Stomach (tissue), 9 donors: ENCODE data around the gene NAGS. TPM values are rescaled to one million over a fixed set of nuclear protein-coding genes. Genes with fewer than 3 reads are reported as not detected.

Experiments used
- DNase-seq, 2 donors: peaks; one replicate each; pipeline versions ENCODE4 v3.0.0 to v3.0.0-alpha.2; 2013 to 2019
- H3K27ac ChIP-seq, 5 donors: fragments of 200-600 bp in 4 of 5; sonication (generic) in 4 of 5; one replicate each; pipeline ENCODE4 v1.5.1; 2013 to 2019; ENCODE audit warnings: mild to moderate bottlenecking in 1 of 5, moderate library complexity in 1 of 5
- H3K27me3 ChIP-seq, 3 donors: fragments of 200-600 bp; sonication (generic); one replicate each; pipeline ENCODE4 v1.5.1; 2017 to 2019; ENCODE audit warnings: mixed run types in 1 of 3
- H3K36me3 ChIP-seq, 4 donors: fragments of 200-600 bp; sonication (generic); 1 replicate in 3 of 4; 2 replicates in 1 of 4; pipeline ENCODE4 v1.5.1; 2016 to 2019
- H3K4me1 ChIP-seq, 4 donors: fragments of 200-600 bp; sonication (generic); one replicate each; pipeline ENCODE4 v1.5.1; 2016 to 2019
- H3K4me3 ChIP-seq, 4 donors: fragments of 200-600 bp; sonication (generic) in 3 of 4; one replicate each; pipeline ENCODE4 v1.5.1; 2016 to 2019; ENCODE audit warnings: mild to moderate bottlenecking in 1 of 4
- H3K9me3 ChIP-seq, 4 donors: fragments of 200-600 bp; sonication (generic); one replicate each; pipeline ENCODE4 v1.5.1; 2016 to 2019
- EP300 ChIP-seq: sonication (generic); formaldehyde crosslinking; IDR thresholded peaks from one replicate; pipeline ENCODE4 v1.6.1; 2017; ENCODE audit warnings: antibody characterized with exemption
- POLR2A ChIP-seq, 4 donors: fragments of 450-650 bp; IDR thresholded peaks; one replicate each; pipeline ENCODE4 v1.6.1; 2016; ENCODE audit warnings: antibody characterized with exemption in 4 of 4, control low read depth in 2 of 4, mild to moderate bottlenecking in 1 of 4, moderate library complexity in 1 of 4
- POLR2AphosphoS5 ChIP-seq, 3 donors: sonication (generic); formaldehyde crosslinking; IDR thresholded peaks; one replicate each; pipeline ENCODE4 v1.6.1; 2016; ENCODE audit warnings: antibody characterized with exemption in 3 of 3
- WGBS, 5 donors: extraction: QIAGEN DNeasy Blood & Tissue Kit in 3 of 5; methylation state at CpG; one replicate each; pipeline versions ENCODE4 v1.1.5 to v1.1.7; 2013 to 2018; 5-methylcytosine and 5-hydroxymethylcytosine counted together
- intact Hi-C: fragments of 100-400 bp; cut with DNase I; formaldehyde crosslinking; loops from one replicate; pipeline ENCODE4 v1.15.1; 2023; ENCODE audit warnings: low total_unique reads
- polyA plus RNA-seq, 3 donors: library from polyadenylated mRNA; stranded (reverse); fragments of 200-250 nt; gene quantifications; one replicate each; pipeline ENCODE4 v1.2.3, GENCODE V29; 2013
- total RNA-seq, 5 donors: library from RNA; depleted of rRNA; stranded (reverse); fragments of >200 nt; gene quantifications; one replicate each; pipeline versions ENCODE4 v1.1.0 to v1.2.3, GENCODE V29; 2014 to 2016
- TF ChIP-seq, protein P1 (sequence below), 7 experiments: fragments of 450-650 bp in 4 of 7; fragments of 200-600 bp in 3 of 7; sonication (generic) in 3 of 7; IDR thresholded peaks; one replicate each; pipeline ENCODE4 v1.5.1; 2016 to 2019; ENCODE audit warnings: antibody characterized with exemption in 7 of 7, control low read depth in 2 of 7, mild to moderate bottlenecking in 1 of 7
- donor health status: healthy with polysubstance abuse.
- donor health status: Bipolar disorder and iron deficiency.
- donor health status: healthy.

NAGS gene
- total and polyA plus RNA-seq, 8 donors, result 0.29 to 1.5 (median 0.93) TPM; not detected in 2

DNA sequence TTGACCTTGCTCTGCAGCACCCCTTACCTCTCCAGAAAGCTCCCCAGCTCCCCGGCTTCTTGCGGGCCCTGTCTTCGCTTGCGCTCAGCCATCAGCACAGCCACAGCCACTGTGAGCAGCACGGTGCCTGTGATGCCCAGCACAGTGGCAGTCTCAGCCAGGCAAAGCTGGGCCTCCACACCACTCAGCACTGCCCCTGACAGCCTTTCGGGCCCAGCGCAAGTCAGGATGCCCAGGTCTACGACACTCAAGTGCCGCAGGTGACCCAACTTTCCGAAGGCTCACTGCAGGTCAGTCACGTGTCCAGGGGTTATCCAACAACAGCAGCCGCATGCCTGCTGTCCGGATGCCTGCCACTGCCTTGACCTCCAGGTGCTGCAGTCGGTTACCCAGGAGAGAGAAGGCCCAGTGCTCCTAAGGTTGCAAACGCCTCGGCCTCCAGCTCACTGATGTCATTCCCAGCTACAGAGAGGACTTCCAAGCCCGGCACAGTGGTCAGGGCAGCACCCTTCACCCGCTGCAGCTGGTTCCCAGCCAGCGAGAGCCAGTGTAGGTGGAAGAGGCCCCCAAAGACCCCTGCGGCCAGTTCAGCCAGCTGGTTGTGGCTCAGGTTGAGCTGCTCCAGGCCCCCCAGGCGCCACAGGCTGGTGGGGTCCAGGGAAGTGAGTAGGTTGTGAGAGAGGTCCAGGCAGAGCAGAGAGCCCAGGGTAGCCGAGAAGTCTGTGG, 19.3 kb downstream of the NAGS start:
- Histone ChIP-seq H3K27ac (no peak overlapping the region), H3K4me1 (peaks cover 0 to 10% (median 0%) of the 10 kb centered on the region in 4 donors), H3K27me3 (no peaks in the 10 kb centered on the region), H3K36me3 (peaks cover 0 to 40% (median 40%) of the 10 kb centered on the region in 4 donors), H3K4me3 (no peak overlapping the region), H3K9me3 (no peaks in the 10 kb centered on the region)
- intact Hi-C loops, result no loop called here
- TF ChIP-seq EP300 (no peak), POLR2AphosphoS5 (IDR thresholded peaks at IDR 0.05) (no peak), POLR2A (IDR thresholded peaks at IDR 0.05) (no peak)
- TF ChIP-seq, protein P1, sequence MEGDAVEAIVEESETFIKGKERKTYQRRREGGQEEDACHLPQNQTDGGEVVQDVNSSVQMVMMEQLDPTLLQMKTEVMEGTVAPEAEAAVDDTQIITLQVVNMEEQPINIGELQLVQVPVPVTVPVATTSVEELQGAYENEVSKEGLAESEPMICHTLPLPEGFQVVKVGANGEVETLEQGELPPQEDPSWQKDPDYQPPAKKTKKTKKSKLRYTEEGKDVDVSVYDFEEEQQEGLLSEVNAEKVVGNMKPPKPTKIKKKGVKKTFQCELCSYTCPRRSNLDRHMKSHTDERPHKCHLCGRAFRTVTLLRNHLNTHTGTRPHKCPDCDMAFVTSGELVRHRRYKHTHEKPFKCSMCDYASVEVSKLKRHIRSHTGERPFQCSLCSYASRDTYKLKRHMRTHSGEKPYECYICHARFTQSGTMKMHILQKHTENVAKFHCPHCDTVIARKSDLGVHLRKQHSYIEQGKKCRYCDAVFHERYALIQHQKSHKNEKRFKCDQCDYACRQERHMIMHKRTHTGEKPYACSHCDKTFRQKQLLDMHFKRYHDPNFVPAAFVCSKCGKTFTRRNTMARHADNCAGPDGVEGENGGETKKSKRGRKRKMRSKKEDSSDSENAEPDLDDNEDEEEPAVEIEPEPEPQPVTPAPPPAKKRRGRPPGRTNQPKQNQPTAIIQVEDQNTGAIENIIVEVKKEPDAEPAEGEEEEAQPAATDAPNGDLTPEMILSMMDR (IDR thresholded peaks at IDR 0.05), result no peak
- no peak for DNase-seq
- WGBS, 5 donors, result 70 to 94% (median 81%) methylated on average over 12 to 22 of the region's 22 CpGs

DNA sequence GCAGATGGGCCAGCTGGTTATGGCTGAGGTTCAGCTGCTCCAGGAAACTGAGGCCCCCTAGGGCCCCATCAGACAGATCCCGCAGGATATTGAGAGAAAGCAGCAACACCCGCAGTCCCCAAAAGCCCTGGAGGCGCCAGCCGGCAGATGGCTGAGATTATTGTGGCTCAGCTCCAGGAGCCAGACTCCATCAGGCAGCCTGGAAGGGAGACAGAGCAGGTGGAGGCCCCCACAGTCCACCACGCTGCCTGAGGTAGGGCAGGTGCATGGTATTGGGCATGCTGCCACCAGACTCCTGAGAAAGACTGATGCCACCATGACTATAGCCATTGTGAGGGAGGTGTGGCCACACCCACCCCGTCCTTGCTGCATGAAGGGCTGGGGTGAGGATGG, 19.8 kb downstream of the NAGS start:
- intact Hi-C loops, result no loop called here
- H3K9me3 ChIP-seq, result no peaks in the 10 kb centered on the region
- TF ChIP-seq POLR2A (IDR thresholded peaks at IDR 0.05), result no peak
- TF ChIP-seq EP300, result no peak
- no peak for TF ChIP-seq POLR2AphosphoS5 (IDR thresholded peaks at IDR 0.05)
- TF ChIP-seq, protein P1 (IDR thresholded peaks at IDR 0.05), result no peak
- H3K4me1 ChIP-seq, result peaks cover 0 to 10% (median 0%) of the 10 kb centered on the region in 4 donors
- H3K27ac ChIP-seq, result no peak overlapping the region
- no peak for DNase-seq
- H3K4me3 ChIP-seq, result no peak overlapping the region
- peaks cover 0 to 45% (median 44%) of the 10 kb centered on the region in 4 donors for H3K36me3 ChIP-seq
- no peaks in the 10 kb centered on the region for H3K27me3 ChIP-seq
- 51 to 80% (median 60%) methylated on average over 1 to 6 of the region's 6 CpGs for WGBS, 5 donors

DNA sequence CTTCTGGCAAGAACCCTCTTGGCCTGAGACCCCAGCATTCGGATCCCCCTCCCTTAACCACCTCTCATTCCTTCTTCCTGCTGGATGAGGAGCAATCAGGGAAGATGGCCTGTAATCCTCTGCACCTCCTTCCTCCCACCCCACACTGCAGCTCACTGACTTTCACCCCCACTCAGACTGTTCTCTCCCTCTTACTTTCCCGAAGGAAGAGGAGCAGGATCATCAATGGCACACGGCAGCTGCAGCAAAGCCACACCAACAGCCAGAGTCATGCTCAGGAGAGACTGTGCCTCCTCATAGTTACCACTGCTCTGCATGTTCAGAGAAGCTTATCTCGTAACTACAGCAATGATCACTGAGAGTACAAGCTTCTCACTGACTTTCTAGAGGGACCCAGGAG, 20.4 kb downstream of the NAGS start:
- no peaks in the 10 kb centered on the region for H3K9me3 ChIP-seq
- TF ChIP-seq EP300, result no peak
- no peak for TF ChIP-seq POLR2A (IDR thresholded peaks at IDR 0.05)
- TF ChIP-seq, protein P1 (IDR thresholded peaks at IDR 0.05), result no peak
- no peak for TF ChIP-seq POLR2AphosphoS5 (IDR thresholded peaks at IDR 0.05)
- intact Hi-C loops, result no loop called here
- no peak overlapping the region for H3K4me3 ChIP-seq
- 83 to 90% (median 87%) methylated on average over 4 of the region's 4 CpGs for WGBS, 5 donors
- H3K27me3 ChIP-seq, result no peaks in the 10 kb centered on the region
- H3K4me1 ChIP-seq, result peaks cover 0 to 10% (median 0%) of the 10 kb centered on the region in 4 donors
- H3K27ac ChIP-seq, result no peak overlapping the region
- no peak for DNase-seq
- peaks cover 0 to 49% (median 48%) of the 10 kb centered on the region in 4 donors for H3K36me3 ChIP-seq

DNA sequence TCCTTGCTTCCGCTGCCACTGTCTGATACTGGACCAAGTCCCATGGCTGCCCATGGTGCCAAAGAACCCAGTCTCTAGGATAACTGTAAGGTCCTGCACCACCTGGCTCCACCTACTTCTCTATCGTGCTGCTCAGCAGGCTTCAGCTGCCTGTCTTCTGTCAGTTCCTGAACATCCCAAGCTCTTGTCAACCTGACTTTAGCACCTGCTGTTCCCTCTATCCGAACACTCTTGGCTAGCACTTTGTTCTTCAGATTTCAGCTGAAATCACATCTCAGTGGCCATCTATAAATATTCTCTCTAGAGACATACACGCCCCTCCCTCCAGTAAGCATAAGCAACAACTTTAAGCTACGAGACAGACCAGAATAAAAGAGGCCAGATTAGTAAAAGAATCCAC, 25.3 kb downstream of the NAGS start:
- Histone ChIP-seq H3K27me3 (no peaks in the 10 kb centered on the region), H3K36me3 (peaks cover 5 to 77% (median 63%) of the 10 kb centered on the region in 4 donors), H3K27ac (no peak overlapping the region), H3K4me1 (no peaks in the 10 kb centered on the region), H3K4me3 (no peak overlapping the region), H3K9me3 (no peaks in the 10 kb centered on the region)
- 75 to 89% (median 86%) methylated on average over 5 of the region's 5 CpGs for WGBS, 5 donors
- intact Hi-C loops, result no loop called here
- TF ChIP-seq EP300, result no peak
- no peak for DNase-seq

DNA sequence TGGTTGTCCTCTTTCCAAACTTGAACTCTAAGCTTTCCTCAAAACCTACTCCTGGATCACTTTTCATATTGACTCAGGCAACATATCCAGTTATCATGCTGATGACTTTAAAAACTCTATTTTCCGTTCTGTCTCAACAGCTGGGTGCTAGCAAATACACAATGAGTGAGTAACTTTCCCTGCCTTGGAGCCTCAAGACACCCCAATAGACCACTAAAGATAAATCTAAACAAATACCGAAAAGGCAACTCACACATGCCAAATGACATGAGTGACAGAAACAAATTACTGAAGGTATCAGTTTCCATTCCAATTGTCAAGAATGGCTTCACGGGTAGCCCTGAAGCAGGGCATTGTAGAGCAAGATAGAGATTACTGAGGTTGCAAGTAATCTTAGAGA, 26.1 kb downstream of the NAGS start:
- no peaks in the 10 kb centered on the region for H3K27me3 ChIP-seq
- WGBS, 5 donors, result 82 to 91% (median 85%) methylated on average over 3 of the region's 3 CpGs

More for the DNA sequence above, 26.1 kb downstream of the NAGS start:
- H3K9me3 ChIP-seq, result no peaks in the 10 kb centered on the region
- intact Hi-C loops, result no loop called here
- peaks cover 5 to 70% (median 60%) of the 10 kb centered on the region in 4 donors for H3K36me3 ChIP-seq
- H3K27ac ChIP-seq, result no peak overlapping the region
- no peak for TF ChIP-seq POLR2A (IDR thresholded peaks at IDR 0.05)
- TF ChIP-seq EP300, result no peak
- TF ChIP-seq, protein P1 (IDR thresholded peaks at IDR 0.05), result no peak
- TF ChIP-seq POLR2AphosphoS5 (IDR thresholded peaks at IDR 0.05), result no peak
- H3K4me3 ChIP-seq, result no peak overlapping the region
- no peak for DNase-seq
- H3K4me1 ChIP-seq, result no peaks in the 10 kb centered on the region
